K562 (cell line): ENCODE results near the gene C6orf47. TPM values are rescaled to one million over a fixed set of nuclear protein-coding genes. Genes with fewer than 3 reads are reported as not detected.

Experiments
- ATF1 ChIP-seq, 2 experiments: fragments of 450-650 bp in 1 of 2; IDR thresholded peaks; 2 replicates each; pipeline ENCODE4 v1.6.1; 2016; ENCODE audit warnings: missing compliant biosample characterization in 1 of 2, missing genetic modification characterization in 1 of 2
- E2F3 ChIP-seq: fragments of 250-450 bp; sonication (Bioruptor Pico); IDR thresholded peaks from 2 replicates; pipeline ENCODE4 v1.4.0; 2020; ENCODE audit warnings: mild to moderate bottlenecking
- KAT2B ChIP-seq: IDR thresholded peaks from one replicate; pipeline ENCODE4 v1.6.1; 2012; ENCODE audit warnings: low read depth, mild to moderate bottlenecking, control low read depth, inconsistent platforms, low read length, moderate library complexity
- LCOR ChIP-seq: sonication (generic); formaldehyde crosslinking; IDR thresholded peaks from 2 replicates; pipeline ENCODE4 v1.8.0; 2022; ENCODE audit warnings: mild to moderate bottlenecking, missing genetic modification reagents
- MYNN ChIP-seq, 2 experiments: sonication (generic); formaldehyde crosslinking in 1 of 2; IDR thresholded peaks; 2 replicates each; pipeline versions ENCODE4 v1.5.0 to v1.6.1; 2016 to 2020; ENCODE audit warnings: antibody characterized with exemption in 1 of 2, missing genetic modification reagents in 1 of 2
- PTBP1 ChIP-seq: fragments of 200-400 bp; formaldehyde crosslinking; IDR thresholded peaks from 2 replicates; pipeline ENCODE4 v1.6.1; 2017; ENCODE audit warnings: low read depth, low read length
- PYGO2 ChIP-seq: fragments of 450-650 bp; IDR thresholded peaks from 2 replicates; pipeline ENCODE4 v1.6.1; 2016; ENCODE audit warnings: mild to moderate bottlenecking, missing genetic modification characterization, moderate library complexity, missing compliant biosample characterization
- RBM22 ChIP-seq: fragments of 200-400 bp; formaldehyde crosslinking; IDR thresholded peaks from 2 replicates; pipeline ENCODE4 v1.6.1; 2018; ENCODE audit warnings: low read length, low read depth; ENCODE audit not compliant: poor library complexity, severe bottlenecking
- SIX5 ChIP-seq, 2 experiments: IDR thresholded peaks; 2 replicates each; pipeline ENCODE4 v1.6.1; 2011; ENCODE audit warnings: low read length in 2 of 2, borderline replicate concordance in 1 of 2, low read depth in 1 of 2, mild to moderate bottlenecking in 1 of 2, moderate library complexity in 1 of 2; ENCODE audit not compliant: insufficient read depth in 1 of 2
- ZFPM2 ChIP-seq: fragments of 250-450 bp; sonication (Bioruptor Pico); IDR thresholded peaks from 2 replicates; pipeline ENCODE4 v1.5.1; 2022; ENCODE audit warnings: mild to moderate bottlenecking
- ZNF133 ChIP-seq: fragments of 250-450 bp; sonication (Bioruptor Pico); IDR thresholded peaks from 2 replicates; pipeline ENCODE4 v1.4.0; 2020; ENCODE audit warnings: mild to moderate bottlenecking
- ZNF232 ChIP-seq: sonication (generic); formaldehyde crosslinking; IDR thresholded peaks from 2 replicates; pipeline ENCODE4 v1.8.0; 2022; ENCODE audit warnings: mild to moderate bottlenecking, missing genetic modification reagents
- ZNF282 ChIP-seq: sonication (generic); formaldehyde crosslinking; IDR thresholded peaks from 2 replicates; pipeline ENCODE4 v1.8.1; 2023; ENCODE audit warnings: missing genetic modification reagents
- ZNF431 ChIP-seq: sonication (generic); formaldehyde crosslinking; IDR thresholded peaks from 2 replicates; pipeline ENCODE4 v1.8.0; 2022; ENCODE audit warnings: mild to moderate bottlenecking, missing genetic modification reagents
- ZNF586 ChIP-seq: fragments of 450-650 bp; formaldehyde crosslinking; conservative IDR thresholded peaks from 2 replicates; pipeline ENCODE4 v1.4.0; 2020; ENCODE audit warnings: mild to moderate bottlenecking, moderate library complexity
- ZNF707 ChIP-seq: fragments of 250-450 bp; sonication (Bioruptor Pico); conservative IDR thresholded peaks from 2 replicates; pipeline ENCODE4 v1.8.0; 2022; ENCODE audit warnings: inconsistent platforms, mild to moderate bottlenecking, moderate library complexity
- polyA plus RNA-seq, 8 experiments: library from polyadenylated mRNA; depleted of rRNA in 4 of 8; stranded (reverse) in 5 of 8; unstranded in 3 of 8; fragments of >200 nt; fragmentation: Nextera tagmentation in 2 of 8; fragmentation: Illumina TruSeq in 1 of 8; extraction: Ambion mirVana in 2 of 8; extraction: Trizol in 1 of 8; gene quantifications; 2 replicates each; pipeline versions ENCODE4 v1.2.1 to v1.2.3, GENCODE V29; 2011 to 2014; ENCODE audit warnings: inconsistent platforms in 1 of 8, missing spikeins in 1 of 8
- total RNA-seq, 7 experiments: library from RNA; depleted of rRNA in 6 of 7; stranded (reverse); fragments of >200 nt in 6 of 7; fragmentation: Illumina TruSeq in 2 of 7; extraction: Trizol in 2 of 7; gene quantifications; 2 replicates each; pipeline versions ENCODE4 v1.2.1 to v1.2.3, GENCODE V29; 2011 to 2021; ENCODE audit warnings: low replicate concordance in 1 of 7
- TF ChIP-seq, protein P1 (sequence below): fragments of 450-650 bp; IDR thresholded peaks from 2 replicates; pipeline ENCODE4 v1.7.1; 2018; ENCODE audit warnings: mild to moderate bottlenecking, low read depth; ENCODE audit not compliant: partially characterized antibody
- TF ChIP-seq, protein P2 (sequence below): IDR thresholded peaks from 2 replicates; pipeline ENCODE4 v1.6.1; 2016; ENCODE audit warnings: missing genetic modification characterization, missing compliant biosample characterization
- TF ChIP-seq, protein P3 (sequence below): fragments of 250-450 bp; sonication (Bioruptor Pico); IDR thresholded peaks from 2 replicates; pipeline ENCODE4 v1.5.0; 2021; ENCODE audit warnings: mild to moderate bottlenecking, moderate library complexity

The C6orf47 gene
- total and polyA plus RNA-seq, 9 of the 15 experiments (the other 6 are each of a cell fraction or from before 2014, with no cell fraction given) = 0.14 to 43.8 (median 27.0) TPM

DNA sequence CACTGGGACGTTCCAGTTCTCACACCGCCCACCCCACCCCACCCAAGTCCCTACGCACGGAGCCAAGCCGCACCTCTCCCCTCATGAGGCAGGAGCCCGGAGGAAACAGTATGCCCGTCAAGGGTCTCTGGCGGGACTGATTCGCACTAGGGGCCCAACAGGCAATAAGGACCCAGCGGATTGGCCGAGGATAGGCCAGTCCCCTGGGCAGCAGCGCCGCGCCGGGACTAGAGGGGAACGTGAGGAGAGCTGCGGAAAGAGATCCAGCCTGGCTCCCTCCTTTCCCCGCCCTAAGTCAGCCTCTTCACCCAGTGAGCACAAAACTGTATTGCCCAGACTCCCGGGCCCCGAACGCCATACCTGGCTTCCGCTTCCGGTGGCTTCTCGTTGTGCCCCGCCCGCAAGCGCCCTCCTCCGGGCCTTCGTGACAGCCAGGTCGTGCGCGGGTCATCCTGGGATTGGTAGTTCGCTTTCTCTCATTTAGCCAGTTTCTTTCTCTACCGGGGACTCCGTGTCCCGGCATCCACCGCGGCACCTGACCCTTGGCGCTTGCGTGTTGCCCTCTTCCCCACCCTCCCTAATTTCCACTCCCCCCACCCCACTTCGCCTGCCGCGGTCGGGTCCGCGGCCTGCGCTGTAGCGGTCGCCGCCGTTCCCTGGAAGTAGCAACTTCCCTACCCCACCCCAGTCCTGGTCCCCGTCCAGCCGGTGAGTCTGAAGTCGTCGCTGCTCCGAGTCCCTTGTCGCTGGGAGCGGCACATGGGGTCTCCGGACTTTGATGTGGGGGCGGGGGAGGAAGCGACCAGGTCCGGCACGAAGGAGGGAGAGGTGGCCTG, 5.1 kb upstream of the C6orf47 start, which contains the start of gene CSNK2B (continued):
- TF ChIP-seq, protein P1, sequence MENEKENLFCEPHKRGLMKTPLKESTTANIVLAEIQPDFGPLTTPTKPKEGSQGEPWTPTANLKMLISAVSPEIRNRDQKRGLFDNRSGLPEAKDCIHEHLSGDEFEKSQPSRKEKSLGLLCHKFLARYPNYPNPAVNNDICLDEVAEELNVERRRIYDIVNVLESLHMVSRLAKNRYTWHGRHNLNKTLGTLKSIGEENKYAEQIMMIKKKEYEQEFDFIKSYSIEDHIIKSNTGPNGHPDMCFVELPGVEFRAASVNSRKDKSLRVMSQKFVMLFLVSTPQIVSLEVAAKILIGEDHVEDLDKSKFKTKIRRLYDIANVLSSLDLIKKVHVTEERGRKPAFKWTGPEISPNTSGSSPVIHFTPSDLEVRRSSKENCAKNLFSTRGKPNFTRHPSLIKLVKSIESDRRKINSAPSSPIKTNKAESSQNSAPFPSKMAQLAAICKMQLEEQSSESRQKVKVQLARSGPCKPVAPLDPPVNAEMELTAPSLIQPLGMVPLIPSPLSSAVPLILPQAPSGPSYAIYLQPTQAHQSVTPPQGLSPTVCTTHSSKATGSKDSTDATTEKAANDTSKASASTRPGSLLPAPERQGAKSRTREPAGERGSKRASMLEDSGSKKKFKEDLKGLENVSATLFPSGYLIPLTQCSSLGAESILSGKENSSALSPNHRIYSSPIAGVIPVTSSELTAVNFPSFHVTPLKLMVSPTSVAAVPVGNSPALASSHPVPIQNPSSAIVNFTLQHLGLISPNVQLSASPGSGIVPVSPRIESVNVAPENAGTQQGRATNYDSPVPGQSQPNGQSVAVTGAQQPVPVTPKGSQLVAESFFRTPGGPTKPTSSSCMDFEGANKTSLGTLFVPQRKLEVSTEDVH = peak; percentile 91
- peak; percentile 95 to 97 for TF ChIP-seq SIX5 (IDR thresholded peaks at IDR 0.05; ENCODE audit: borderline replicate concordance in 1 of 2, insufficient read depth in 1 of 2, low read depth in 1 of 2, low read length in 2 of 2)
- TF ChIP-seq, protein P2, sequence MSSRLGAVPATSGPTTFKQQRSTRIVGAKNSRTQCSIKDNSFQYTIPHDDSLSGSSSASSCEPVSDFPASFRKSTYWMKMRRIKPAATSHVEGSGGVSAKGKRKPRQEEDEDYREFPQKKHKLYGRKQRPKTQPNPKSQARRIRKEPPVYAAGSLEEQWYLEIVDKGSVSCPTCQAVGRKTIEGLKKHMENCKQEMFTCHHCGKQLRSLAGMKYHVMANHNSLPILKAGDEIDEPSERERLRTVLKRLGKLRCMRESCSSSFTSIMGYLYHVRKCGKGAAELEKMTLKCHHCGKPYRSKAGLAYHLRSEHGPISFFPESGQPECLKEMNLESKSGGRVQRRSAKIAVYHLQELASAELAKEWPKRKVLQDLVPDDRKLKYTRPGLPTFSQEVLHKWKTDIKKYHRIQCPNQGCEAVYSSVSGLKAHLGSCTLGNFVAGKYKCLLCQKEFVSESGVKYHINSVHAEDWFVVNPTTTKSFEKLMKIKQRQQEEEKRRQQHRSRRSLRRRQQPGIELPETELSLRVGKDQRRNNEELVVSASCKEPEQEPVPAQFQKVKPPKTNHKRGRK (tag) = no peak
- TF ChIP-seq ZNF133 (CRISPR knock-in tag) = peak; percentile 70; the same call in 1 of the 2 replicates
- peak; percentile 80; the same call in 1 of the 2 replicates for TF ChIP-seq ZFPM2 (CRISPR knock-in tag)
- TF ChIP-seq, protein P3, sequence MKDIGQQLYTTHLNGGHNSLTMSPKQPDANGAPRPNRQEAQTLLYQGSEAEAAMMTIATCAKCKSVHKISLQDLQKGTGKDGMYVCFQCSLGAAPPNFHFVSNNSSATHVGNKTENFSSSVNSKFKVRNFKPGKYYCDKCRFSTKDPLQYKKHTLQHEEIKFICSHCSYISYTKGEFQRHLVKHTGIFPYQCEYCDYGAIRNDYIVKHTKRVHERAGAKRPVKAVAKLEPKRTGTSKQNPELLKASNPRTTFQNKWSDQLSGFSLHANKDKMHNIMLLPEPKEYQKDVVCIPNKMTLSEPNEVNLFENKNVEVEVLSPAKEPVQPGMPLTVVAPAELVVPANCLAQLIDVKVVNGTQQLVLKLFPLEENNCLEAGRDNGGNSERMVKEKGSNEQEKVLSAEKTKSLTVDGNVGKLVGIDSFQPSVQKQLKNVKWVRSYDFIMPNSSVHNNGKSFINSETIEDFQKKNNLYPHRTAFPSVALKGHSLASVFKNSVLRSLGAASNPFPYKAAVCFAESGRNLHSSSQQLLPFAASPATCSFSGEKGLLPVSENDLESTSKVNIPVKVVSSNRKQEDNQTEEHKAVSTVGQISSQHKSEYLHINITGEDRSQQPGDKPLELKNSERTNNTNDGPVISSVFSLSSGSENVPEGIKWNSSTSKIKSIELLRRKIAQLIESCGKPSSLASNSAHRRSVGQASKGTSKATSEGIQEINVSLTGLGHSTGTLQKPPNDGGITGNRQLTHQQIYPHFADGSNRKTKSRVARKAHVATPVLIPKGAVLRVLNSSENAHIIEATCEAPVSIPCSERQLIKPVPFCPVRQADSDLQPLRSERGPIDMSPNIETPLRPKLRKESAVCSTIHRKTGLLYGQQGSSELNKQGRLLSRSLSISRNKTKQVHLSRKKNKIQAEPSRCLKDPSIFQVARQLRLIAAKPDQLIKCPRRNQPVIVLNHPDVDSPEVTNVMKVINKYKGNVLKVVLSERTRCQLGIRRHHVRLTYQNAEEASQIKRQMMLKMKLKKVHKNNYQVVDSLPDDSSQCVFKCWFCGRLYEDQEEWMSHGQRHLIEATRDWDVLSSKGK (CRISPR knock-in tag) = no peak
- peak; percentile 75 for TF ChIP-seq ZNF431 (CRISPR knock-in tag)
- TF ChIP-seq RBM22 = peak; percentile 83
- TF ChIP-seq ZNF707 (CRISPR knock-in tag) = 0 out of 2 replicates have a peak, but pooled peaks have one; percentile 19
- no peak for TF ChIP-seq ZNF282 (CRISPR knock-in tag)
- TF ChIP-seq PYGO2 (tag) = no peak
- TF ChIP-seq KAT2B = peak; percentile 61
- peak; percentile 80; the same call in 1 of the 2 replicates for TF ChIP-seq PTBP1
- TF ChIP-seq ATF1 (CRISPR knock-in tag; IDR thresholded peaks at IDR 0.05) = no peak
- TF ChIP-seq ATF1 (tag; IDR thresholded peaks at IDR 0.05) = peak; percentile 96
- TF ChIP-seq ZNF586 = 0 out of 2 replicates have a peak, but pooled peaks have one; percentile 29
- TF ChIP-seq E2F3 = peak; percentile 64; the same call in 1 of the 2 replicates
- TF ChIP-seq ZNF232 (CRISPR knock-in tag) = peak; percentile 85; the same call in 1 of the 2 replicates
- TF ChIP-seq MYNN (IDR thresholded peaks at IDR 0.05) = no peak
- no peak for TF ChIP-seq MYNN (CRISPR knock-in tag; IDR thresholded peaks at IDR 0.05)
- peak; percentile 67; the same call in 1 of the 2 replicates for TF ChIP-seq LCOR (CRISPR knock-in tag)
